Fibroblast of lung (primary cell): Measurements from ENCODE around the gene CRAMP1. TPM values are rescaled to one million over a fixed set of nuclear protein-coding genes. Genes with fewer than 3 reads are reported as not detected.
A peak's percentile ranks its signal among the peaks of the same experiment; 100 is the strongest.

Experiments
- DNase-seq, 2 donors: peaks; one replicate each; pipeline versions ENCODE4 v3.0.0 to v3.0.0-alpha.2; 2010; ENCODE audit warnings: low read depth in 2 of 2
- H2AFZ ChIP-seq: 2 replicates; pipeline ENCODE4 v1.5.1; 2012; ENCODE audit warnings: low read length, control low read depth, inconsistent platforms
- H3K27ac ChIP-seq: 2 replicates; pipeline ENCODE4 v1.5.1; 2011; ENCODE audit warnings: low read length, control low read depth; ENCODE audit not compliant: insufficient read depth
- H3K27me3 ChIP-seq: 2 replicates; pipeline ENCODE4 v1.5.1; 2011; ENCODE audit warnings: mild to moderate bottlenecking, low read length; ENCODE audit not compliant: control insufficient read depth, insufficient read depth
- H3K36me3 ChIP-seq: 2 replicates; pipeline ENCODE4 v1.5.1; 2011; ENCODE audit warnings: low read length; ENCODE audit not compliant: control insufficient read depth, insufficient read depth
- H3K4me1 ChIP-seq: 2 replicates; pipeline ENCODE4 v1.5.1; 2011; ENCODE audit warnings: low read length; ENCODE audit not compliant: control insufficient read depth, insufficient read depth; ENCODE audit errors: extremely low read depth
- H3K4me2 ChIP-seq: 2 replicates; pipeline ENCODE4 v1.5.1; 2011; ENCODE audit warnings: low read length, control low read depth; ENCODE audit not compliant: insufficient read depth; ENCODE audit errors: extremely low read depth
- H3K4me3 ChIP-seq, 4 experiments: fragments of 200-600 bp in 1 of 4; sonication (generic) in 1 of 4; replicated peaks in 1 of 4; 2 replicates each; pipeline ENCODE4 v1.5.1; 2011 to 2016; ENCODE audit warnings: low read length in 4 of 4, low read depth in 3 of 4, mild to moderate bottlenecking in 3 of 4, control low read depth in 2 of 4, inconsistent platforms in 1 of 4, mixed read lengths in 1 of 4; ENCODE audit not compliant: insufficient read depth in 1 of 4; ENCODE audit errors: control extremely low read depth in 1 of 4
- H3K79me2 ChIP-seq: 2 replicates; pipeline ENCODE4 v1.5.1; 2012; ENCODE audit warnings: mild to moderate bottlenecking, low read length, inconsistent platforms; ENCODE audit not compliant: control insufficient read depth, insufficient read depth
- H3K9ac ChIP-seq: 2 replicates; pipeline ENCODE4 v1.5.1; 2011; ENCODE audit warnings: mild to moderate bottlenecking, low read length, control low read depth; ENCODE audit not compliant: insufficient read depth
- H3K9me3 ChIP-seq: 2 replicates; pipeline ENCODE4 v1.5.1; 2012; ENCODE audit warnings: low read depth, low read length; ENCODE audit not compliant: control insufficient read depth, insufficient read depth
- H4K20me1 ChIP-seq: 2 replicates; pipeline ENCODE4 v1.5.1; 2011; ENCODE audit warnings: low read length; ENCODE audit not compliant: control insufficient read depth, insufficient read depth; ENCODE audit errors: extremely low read depth
- EZH2 ChIP-seq: IDR thresholded peaks from 2 replicates; pipeline ENCODE4 v1.5.1; 2012; ENCODE audit warnings: low read length, control low read depth, mild to moderate bottlenecking; ENCODE audit errors: missing control alignments
- polyA plus RNA-seq, 2 donors: library from polyadenylated mRNA; depleted of rRNA in 1 of 2; stranded (reverse) in 1 of 2; unstranded in 1 of 2; fragments of >200 nt; gene quantifications; 2 replicates each; pipeline ENCODE4 v1.2.1, GENCODE V29; 2011 to 2012; ENCODE audit warnings: missing spikeins in 1 of 2
- total RNA-seq: library from RNA; depleted of rRNA; stranded (reverse); fragments of >200 nt; gene quantifications from 2 replicates; pipeline ENCODE4 v1.2.1, GENCODE V29; 2014
- TF ChIP-seq, protein P1 (sequence below), 2 donors: IDR thresholded peaks in 1 of 2; conservative IDR thresholded peaks in 1 of 2; 1 replicate in 1 of 2; 2 replicates in 1 of 2; pipeline ENCODE4 v1.5.1; 2011 to 2012; ENCODE audit warnings: low read length in 2 of 2, control low read depth in 1 of 2, inconsistent platforms in 1 of 2, low read depth in 1 of 2, mild to moderate bottlenecking in 1 of 2

Gene CRAMP1
- total and polyA plus RNA-seq, 2 donors (not counting 1 experiment from before 2014, with no cell fraction given): 6.2 to 7.8 TPM

GRCh38 chr16:1677942-1678499 lies 65.9 kb downstream of the CRAMP1 start, which contains the start of gene JPT2:
JPT2 (plus strand) TSS chr16:1678279; CDS start chr16:1678313, 34 bp downstream.
- Histone ChIP-seq H3K9ac (peak within 1 kb of the TSS; percentile 69), H3K79me2 (peaks cover 41% of the 10 kb centered on the region), H3K4me1 (peaks cover 7% of the 10 kb centered on the region), H3K36me3 (peaks cover 11% of the 10 kb centered on the region), H3K4me3 (peak within 1 kb of the TSS; percentile 72 to 85 (median 77)), H3K9me3 (no peaks in the 10 kb centered on the region), H2AFZ (peak within 1 kb of the TSS; percentile 50), H3K4me2 (peak within 1 kb of the TSS; percentile 92), H3K27ac (peak within 1 kb of the TSS; percentile 59), H4K20me1 (no peaks in the 10 kb centered on the region), H3K27me3 (no peaks in the 10 kb centered on the region)
- TF ChIP-seq, protein P1, sequence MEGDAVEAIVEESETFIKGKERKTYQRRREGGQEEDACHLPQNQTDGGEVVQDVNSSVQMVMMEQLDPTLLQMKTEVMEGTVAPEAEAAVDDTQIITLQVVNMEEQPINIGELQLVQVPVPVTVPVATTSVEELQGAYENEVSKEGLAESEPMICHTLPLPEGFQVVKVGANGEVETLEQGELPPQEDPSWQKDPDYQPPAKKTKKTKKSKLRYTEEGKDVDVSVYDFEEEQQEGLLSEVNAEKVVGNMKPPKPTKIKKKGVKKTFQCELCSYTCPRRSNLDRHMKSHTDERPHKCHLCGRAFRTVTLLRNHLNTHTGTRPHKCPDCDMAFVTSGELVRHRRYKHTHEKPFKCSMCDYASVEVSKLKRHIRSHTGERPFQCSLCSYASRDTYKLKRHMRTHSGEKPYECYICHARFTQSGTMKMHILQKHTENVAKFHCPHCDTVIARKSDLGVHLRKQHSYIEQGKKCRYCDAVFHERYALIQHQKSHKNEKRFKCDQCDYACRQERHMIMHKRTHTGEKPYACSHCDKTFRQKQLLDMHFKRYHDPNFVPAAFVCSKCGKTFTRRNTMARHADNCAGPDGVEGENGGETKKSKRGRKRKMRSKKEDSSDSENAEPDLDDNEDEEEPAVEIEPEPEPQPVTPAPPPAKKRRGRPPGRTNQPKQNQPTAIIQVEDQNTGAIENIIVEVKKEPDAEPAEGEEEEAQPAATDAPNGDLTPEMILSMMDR (conservative IDR thresholded peaks at IDR 0.05 in 1 of 2, IDR thresholded peaks at IDR 0.05 in 1 of 2; ENCODE audit: low read depth in 1 of 2, low read length in 2 of 2): no peak
- no peak for TF ChIP-seq EZH2
- peak; percentile 94 to 98 for DNase-seq

GRCh38 chr16:1678500-1679098 lies 66.4 kb downstream of the CRAMP1 start:
- H3K4me3 ChIP-seq: peak overlapping the region; percentile 72 to 85 (median 77)
- no peaks in the 10 kb centered on the region for H3K9me3 ChIP-seq
- DNase-seq: peak; percentile 31 to 44
- H3K36me3 ChIP-seq: peaks cover 8% of the 10 kb centered on the region
- H4K20me1 ChIP-seq: no peaks in the 10 kb centered on the region
- H3K27me3 ChIP-seq: no peaks in the 10 kb centered on the region
- H3K79me2 ChIP-seq: peaks cover 44% of the 10 kb centered on the region
- H3K27ac ChIP-seq: peak overlapping the region; percentile 59
- H2AFZ ChIP-seq: peak overlapping the region; percentile 50
- TF ChIP-seq EZH2: no peak
- TF ChIP-seq, protein P1 (conservative IDR thresholded peaks at IDR 0.05 in 1 of 2, IDR thresholded peaks at IDR 0.05 in 1 of 2; ENCODE audit: low read depth in 1 of 2, low read length in 2 of 2): no peak
- peaks cover 7% of the 10 kb centered on the region for H3K4me1 ChIP-seq
- peak overlapping the region; percentile 92 for H3K4me2 ChIP-seq
- peak overlapping the region; percentile 69 for H3K9ac ChIP-seq

DNA sequence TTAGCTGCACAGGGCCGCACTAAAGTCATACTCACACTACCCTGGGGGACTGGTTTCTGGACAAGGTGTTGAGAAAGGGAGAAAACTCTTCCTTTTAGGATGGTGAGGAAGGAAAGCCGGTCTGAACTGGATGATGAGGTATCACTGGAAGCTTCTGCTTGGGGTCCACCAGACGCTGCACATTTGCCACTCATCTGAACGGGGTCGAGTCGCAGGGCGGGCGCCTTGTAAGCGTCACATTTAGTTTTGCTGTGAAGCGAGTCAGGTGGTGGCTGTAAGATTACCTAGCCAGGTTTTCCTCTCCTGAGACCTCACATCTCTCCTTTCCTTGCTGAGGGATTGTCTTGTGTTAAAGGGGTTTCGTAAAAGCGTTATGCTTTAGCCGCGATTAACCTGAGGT lies 68.2 kb downstream of the CRAMP1 start:
- H3K27me3 ChIP-seq: no peaks in the 10 kb centered on the region
- H3K4me2 ChIP-seq: no peak overlapping the region
- H3K27ac ChIP-seq: no peak overlapping the region

More for the DNA sequence above, 68.2 kb downstream of the CRAMP1 start:
- no peak for DNase-seq
- Histone ChIP-seq H3K79me2 (peaks cover 49% of the 10 kb centered on the region), H4K20me1 (no peaks in the 10 kb centered on the region), H2AFZ (no peak overlapping the region), H3K9me3 (no peaks in the 10 kb centered on the region), H3K9ac (no peak overlapping the region), H3K4me3 (no peak overlapping the region), H3K4me1 (peaks cover 3% of the 10 kb centered on the region), H3K36me3 (peaks cover 1% of the 10 kb centered on the region)
- no peak for TF ChIP-seq EZH2
- TF ChIP-seq, protein P1 (conservative IDR thresholded peaks at IDR 0.05 in 1 of 2, IDR thresholded peaks at IDR 0.05 in 1 of 2; ENCODE audit: low read depth in 1 of 2, low read length in 2 of 2): no peak
